GM21390 (cell line): Measurements from ENCODE around the gene PDLIM4.

Experiments
- ATAC-seq: cut with Tn5 transposase; IDR thresholded peaks from one replicate; pipeline ENCODE4 v1.9.1; 2021; ENCODE audit not compliant: unreplicated experiment

PDLIM4 gene

GRCh38 chr5:132301344-132302271 is 44.1 kb downstream of the PDLIM4 start:
- no peak for ATAC-seq

GRCh38 chr5:132302413-132302812 is 44.9 kb downstream of the PDLIM4 start:
- ATAC-seq: no peak

DNA sequence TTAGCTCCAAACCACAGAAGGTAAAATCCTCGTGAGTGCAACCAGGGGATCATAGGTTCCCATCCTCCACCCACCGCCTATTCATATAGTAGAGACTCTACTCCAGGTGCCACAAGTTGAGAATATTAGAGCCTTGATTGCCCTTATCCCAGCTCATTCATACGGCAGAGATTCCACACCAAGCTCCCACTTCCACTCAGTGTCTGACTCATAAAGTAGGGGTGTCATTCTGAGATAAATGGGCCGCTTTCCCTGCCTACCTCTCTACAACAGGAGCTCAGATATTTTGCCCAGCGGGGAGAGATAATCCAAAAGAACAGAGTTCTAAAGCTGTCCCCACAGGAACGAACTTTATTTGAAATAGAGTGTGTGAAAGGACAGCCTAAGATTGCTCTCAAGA is 46.1 kb downstream of the PDLIM4 start:
- ATAC-seq: no peak

- ATAC-seq: no peak
Observed at GRCh38 chr5:132305420-132305819, 47.9 kb downstream of the PDLIM4 start.

DNA sequence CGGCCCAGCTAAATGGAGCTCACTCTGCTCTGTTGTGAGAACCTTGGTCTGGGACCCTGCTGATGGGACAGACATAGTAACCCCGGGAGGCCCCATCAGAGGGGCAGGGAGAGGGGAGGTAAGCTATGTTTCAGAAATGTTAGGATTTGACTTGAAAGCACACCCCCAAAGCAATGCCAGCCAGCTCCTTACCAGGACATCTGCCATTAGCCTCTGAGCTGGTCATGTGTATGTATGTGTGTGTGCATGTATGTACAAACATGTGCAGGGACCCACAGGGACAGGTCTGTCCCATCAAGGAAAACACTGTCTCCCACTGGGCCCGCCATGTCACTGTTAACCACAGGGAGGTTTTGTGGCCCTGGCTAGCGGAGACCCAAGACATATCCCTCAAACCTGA is 51.2 kb downstream of the PDLIM4 start:
- ATAC-seq: no peak

- no peak for ATAC-seq
Observed at GRCh38 chr5:132309679-132310078, 52.2 kb downstream of the PDLIM4 start.

- no peak for ATAC-seq
Observed at GRCh38 chr5:132310141-132310834, 52.8 kb downstream of the PDLIM4 start.

- no peak for ATAC-seq
Observed at GRCh38 chr5:132313366-132313765, 55.9 kb downstream of the PDLIM4 start.

GRCh38 chr5:132313961-132314432 is 56.5 kb downstream of the PDLIM4 start:
- ATAC-seq: no peak

- no peak for ATAC-seq
Observed at GRCh38 chr5:132315529-132316067, 58.1 kb downstream of the PDLIM4 start.

- no peak for ATAC-seq
Observed at GRCh38 chr5:132319975-132320374, 62.5 kb downstream of the PDLIM4 start.

GRCh38 chr5:132321109-132321721 is 63.7 kb downstream of the PDLIM4 start:
- ATAC-seq: no peak

DNA sequence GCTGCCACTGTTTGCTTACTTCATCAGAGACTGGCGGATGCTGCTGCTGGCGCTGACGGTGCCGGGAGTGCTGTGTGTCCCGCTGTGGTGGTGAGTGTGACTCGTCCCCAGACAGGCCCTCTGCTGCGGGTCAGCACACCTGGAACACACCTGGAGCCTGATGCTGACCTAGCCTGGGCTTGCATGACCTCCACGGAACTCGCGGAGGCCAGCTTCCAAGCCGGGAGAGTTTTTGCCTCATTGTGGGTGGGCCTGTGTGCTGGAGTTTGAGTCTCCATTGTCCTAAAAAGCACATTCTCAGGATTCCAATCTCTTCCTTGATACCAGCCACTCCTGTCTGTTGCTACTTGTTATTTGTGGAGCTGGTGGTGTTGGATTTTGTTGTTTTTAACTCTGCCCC is 64.8 kb downstream of the PDLIM4 start:
- ATAC-seq: no peak
